Left renal pelvis (tissue), 4 donors: ENCODE measurements around the gene KLF5. TPM values are rescaled to one million over a fixed set of nuclear protein-coding genes. Genes with fewer than 3 reads are reported as not detected.

Experiments used
- DNase-seq, 4 donors: peaks; one replicate each; pipeline ENCODE4 v3.0.0-alpha.2; 2013; ENCODE audit warnings: low read depth in 4 of 4, low spot score in 3 of 4
- polyA plus RNA-seq, 4 donors: library from polyadenylated mRNA; unstranded; fragments of 120-200 nt; gene quantifications; one replicate each; pipeline ENCODE4 v1.2.1, GENCODE V29; 2013; ENCODE audit not compliant: insufficient read length in 4 of 4

KLF5 gene
- polyA plus RNA-seq, 4 donors, result 30.5 to 106 (median 47.5) TPM

DNA sequence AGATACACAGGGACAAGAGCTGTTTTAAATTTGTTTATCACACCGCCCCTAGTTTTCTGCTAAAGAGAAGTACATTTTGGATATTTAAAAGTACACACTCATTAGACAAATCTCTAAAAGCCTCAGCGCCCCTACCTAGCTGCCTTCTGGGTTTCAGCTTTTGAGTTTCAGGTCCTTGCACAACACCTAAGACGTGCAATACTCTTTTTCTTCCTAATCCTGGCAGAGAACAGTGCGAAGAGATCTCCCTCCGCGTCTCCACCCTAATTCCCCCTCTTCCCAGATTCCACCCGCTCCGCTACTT is 421 bp upstream of the KLF5 start:
- DNase-seq, result no peak

DNA sequence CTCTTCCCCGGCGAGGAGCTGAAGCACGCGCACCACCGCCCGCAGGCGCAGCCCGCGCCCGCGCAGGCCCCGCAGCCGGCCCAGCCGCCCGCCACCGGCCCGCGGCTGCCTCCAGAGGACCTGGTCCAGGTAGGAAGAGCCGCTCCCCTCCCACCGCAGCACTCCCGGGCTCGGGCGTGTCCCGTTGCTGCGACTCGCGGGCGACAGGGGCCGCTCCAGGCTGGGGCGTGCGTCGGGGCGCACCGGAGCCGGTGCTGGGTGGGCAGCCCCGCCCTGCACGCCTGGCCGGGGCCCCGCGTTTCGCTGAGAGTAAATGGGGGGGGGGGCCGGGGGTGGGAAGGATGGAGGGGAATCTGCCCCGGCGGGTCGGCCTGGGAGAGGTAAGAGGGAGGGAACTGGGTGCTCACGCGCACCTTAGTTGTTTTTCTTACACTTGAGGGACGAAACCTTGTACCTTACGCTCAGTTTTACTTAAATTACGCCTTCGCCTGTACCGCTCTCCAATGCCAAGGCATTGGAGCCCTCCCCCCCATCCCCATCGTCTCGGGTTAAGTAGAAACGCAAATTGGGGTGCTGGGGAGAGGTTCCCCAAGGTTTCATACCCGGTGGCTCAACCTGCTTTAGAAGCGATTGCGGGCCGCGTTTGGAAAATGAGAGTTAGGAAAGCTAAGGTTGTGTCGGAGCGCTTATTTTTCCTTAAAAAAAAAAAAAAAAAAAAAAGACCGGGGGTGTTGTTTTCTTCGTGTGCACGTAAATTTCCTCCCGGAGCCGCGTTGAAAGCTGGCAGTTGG is 850 bp downstream of the KLF5 start:
- DNase-seq, result no peak

DNA sequence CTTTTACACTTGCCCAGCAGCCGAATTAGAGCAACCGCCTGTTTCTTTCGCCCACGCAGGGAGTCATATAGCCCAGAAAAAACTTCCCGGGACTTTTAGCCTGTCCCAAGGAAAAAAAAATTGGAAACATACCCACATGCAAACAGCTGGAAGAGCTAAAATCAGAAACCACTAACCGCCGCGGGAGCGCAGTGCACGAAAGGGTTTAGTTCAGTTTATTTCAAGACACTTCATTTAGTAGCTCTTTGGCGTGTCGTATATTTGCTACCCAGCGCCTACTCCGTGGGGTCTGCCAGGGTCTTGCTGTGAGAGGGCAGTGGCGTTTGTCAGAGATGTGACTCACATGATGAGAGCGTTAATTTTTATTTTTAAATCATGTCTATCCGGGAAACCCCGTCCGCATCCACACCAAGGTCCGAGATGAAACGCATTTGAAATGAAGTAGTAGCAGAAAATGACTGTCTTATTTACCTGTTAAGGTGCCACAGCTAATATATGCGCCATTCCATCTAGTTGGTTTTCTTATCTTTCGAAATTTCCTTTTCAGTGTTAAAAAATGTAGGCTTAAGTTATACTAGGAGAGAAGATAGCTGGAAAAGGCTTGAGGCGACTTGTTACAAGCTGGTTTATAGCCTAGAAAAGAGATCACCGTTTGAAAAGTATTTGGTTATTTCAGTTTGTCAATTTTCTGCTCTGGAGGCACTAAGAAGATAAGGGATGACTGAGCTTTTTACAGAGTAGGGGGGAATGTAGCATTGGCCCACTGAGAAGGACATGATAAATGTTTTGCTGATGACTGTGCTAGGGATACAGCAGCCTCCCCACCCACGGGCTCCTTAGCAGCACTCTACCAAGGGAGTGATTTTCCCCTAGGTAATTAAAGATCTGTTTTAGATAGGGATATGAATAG is 1.7 kb downstream of the KLF5 start:
- DNase-seq, result no peak

DNA sequence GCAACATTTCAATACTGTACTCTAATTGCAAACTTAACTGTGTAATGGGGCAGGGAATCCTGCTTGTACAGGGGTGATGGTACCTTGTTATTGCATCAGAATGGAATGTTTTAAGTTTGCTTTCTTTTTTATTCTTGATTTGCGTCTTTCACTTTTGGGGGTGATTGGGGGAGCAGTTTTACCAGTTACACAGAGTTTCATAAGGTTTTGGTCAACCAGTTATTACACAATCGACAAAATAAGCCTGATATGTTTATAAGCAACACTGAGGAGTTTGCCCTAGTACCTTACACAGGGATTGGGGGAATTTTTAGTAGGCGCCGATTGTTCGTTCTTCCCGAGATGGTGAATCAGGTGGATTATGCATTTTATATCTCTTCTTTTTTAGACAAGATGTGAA is 2.7 kb downstream of the KLF5 start:
- no peak for DNase-seq

DNA sequence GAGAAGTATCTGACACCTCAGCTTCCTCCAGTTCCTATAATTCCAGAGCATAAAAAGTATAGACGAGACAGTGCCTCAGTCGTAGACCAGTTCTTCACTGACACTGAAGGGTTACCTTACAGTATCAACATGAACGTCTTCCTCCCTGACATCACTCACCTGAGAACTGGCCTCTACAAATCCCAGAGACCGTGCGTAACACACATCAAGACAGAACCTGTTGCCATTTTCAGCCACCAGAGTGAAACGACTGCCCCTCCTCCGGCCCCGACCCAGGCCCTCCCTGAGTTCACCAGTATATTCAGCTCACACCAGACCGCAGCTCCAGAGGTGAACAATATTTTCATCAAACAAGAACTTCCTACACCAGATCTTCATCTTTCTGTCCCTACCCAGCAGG is 3.1 kb downstream of the KLF5 start:
- no peak for DNase-seq

DNA sequence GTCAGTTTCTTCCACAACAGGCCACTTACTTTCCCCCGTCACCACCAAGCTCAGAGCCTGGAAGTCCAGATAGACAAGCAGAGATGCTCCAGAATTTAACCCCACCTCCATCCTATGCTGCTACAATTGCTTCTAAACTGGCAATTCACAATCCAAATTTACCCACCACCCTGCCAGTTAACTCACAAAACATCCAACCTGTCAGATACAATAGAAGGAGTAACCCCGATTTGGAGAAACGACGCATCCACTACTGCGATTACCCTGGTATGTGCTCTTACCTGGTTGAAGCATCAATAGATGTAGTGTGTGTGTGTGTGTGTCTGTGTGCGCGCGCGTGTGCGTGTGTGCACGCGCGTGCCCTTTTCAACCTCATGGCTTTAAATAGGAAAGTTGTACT is 3.7 kb downstream of the KLF5 start:
- DNase-seq, result no peak

- DNase-seq, result no peak
Observed at GRCh38 chr13:73063166-73063565, 4.4 kb downstream of the KLF5 start.

- DNase-seq, result no peak
Observed at GRCh38 chr13:73065036-73065435, 6.2 kb downstream of the KLF5 start.

GRCh38 chr13:73065665-73066340 is 7.0 kb downstream of the KLF5 start:
- no peak for DNase-seq

- no peak for DNase-seq
Observed at GRCh38 chr13:73069206-73069805, 10.5 kb downstream of the KLF5 start.

DNA sequence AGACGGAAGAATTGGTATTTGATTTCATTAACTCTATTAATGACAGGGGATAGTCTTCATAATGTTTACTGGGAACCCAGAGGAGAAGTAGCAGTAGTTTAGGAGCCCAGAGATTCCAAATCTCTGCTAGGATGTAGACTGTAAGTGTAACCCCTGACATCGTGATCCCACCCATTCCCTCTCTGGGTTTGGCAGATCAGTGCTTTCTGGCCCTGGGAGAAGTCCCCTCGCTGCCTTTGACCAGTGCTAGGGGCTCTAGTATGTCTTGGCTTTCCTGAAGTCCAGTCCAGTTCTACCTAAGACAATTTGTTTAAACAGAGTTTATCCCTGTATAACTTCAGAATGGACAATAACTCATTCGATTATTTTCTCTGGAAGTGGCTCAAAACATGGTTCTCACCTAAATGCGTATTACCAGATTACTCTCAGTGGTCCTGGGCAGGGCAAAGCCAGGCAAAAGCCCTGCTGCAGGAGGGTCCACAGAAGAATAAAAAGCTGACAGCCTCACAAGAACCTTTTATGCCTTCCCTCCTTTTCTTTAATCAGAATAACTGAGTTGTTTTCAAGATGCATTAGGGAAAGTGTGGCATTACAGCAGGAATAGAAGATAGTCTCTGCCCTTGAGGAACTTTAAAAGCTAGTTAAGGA is 11.8 kb downstream of the KLF5 start:
- DNase-seq, result no peak

DNA sequence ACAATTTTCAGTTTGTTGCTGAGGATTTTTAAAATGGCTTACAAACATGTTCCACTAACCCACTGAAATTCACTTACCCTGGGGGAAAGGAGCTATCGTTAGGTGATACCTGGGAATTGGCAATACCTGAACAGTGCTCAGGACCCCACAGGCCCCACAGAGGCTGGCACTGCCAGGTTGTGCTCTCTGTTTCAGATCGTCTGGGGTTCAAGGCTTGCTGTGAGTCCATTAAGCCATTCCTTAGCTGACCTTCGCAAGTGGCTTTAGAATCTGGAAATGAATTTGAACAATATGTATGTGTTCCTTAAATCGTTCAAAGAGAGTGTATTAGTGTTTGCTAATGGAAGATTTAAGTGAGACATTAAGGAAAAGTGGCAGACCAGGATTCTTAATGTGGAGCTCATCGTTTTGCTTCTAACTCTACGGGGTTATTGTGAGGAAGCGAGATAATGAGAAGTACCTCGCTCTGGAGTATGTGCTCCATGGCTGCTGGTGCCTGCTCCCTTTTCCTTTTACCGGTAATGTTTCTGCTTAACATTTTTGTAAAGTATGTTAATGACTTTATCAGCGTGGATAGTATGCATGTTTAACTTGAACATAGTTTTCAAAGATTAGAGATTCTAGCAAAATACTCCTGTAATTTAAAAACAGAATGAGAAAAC is 13.6 kb downstream of the KLF5 start:
- no peak for DNase-seq

GRCh38 chr13:73073050-73073449 is 14.2 kb downstream of the KLF5 start:
- no peak for DNase-seq

- DNase-seq, result no peak
Observed at GRCh38 chr13:73074014-73074413, 15.2 kb downstream of the KLF5 start.

GRCh38 chr13:73074926-73075325 is 16.1 kb downstream of the KLF5 start:
- DNase-seq, result no peak

GRCh38 chr13:73075546-73075945 is 16.7 kb downstream of the KLF5 start:
- no peak for DNase-seq

DNA sequence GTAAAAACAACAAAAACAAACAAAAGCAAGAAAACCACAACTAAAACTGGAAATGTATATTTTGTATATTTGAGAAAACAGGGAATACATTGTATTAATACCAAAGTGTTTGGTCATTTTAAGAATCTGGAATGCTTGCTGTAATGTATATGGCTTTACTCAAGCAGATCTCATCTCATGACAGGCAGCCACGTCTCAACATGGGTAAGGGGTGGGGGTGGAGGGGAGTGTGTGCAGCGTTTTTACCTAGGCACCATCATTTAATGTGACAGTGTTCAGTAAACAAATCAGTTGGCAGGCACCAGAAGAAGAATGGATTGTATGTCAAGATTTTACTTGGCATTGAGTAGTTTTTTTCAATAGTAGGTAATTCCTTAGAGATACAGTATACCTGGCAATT is 17.1 kb downstream of the KLF5 start:
- no peak for DNase-seq

- no peak for DNase-seq
Observed at GRCh38 chr13:73077865-73078264, 19.1 kb downstream of the KLF5 start.

- DNase-seq, result no peak
Observed at GRCh38 chr13:73079359-73079758, 20.6 kb downstream of the KLF5 start.

- no peak for DNase-seq
Observed at GRCh38 chr13:73081256-73081915, 22.6 kb downstream of the KLF5 start.
